HG02798 (cell line): ENCODE results near the gene MAEA.
"Not testable (repeated sequence)": the region's sequence is repeated elsewhere in the genome, so short reads cannot be mapped to it uniquely, and the experiment has no call there.

Source experiments
- ATAC-seq: cut with Tn5 transposase; IDR thresholded peaks from one replicate; pipeline ENCODE4 v1.9.1; 2021; ENCODE audit warnings: mild to moderate bottlenecking; ENCODE audit not compliant: unreplicated experiment, poor library complexity

The MAEA gene

GRCh38 chr4:1318046-1318375 is 28.3 kb downstream of the MAEA start:
- no peak for ATAC-seq

- ATAC-seq: no peak
Measured at GRCh38 chr4:1318488-1319213, 29.0 kb downstream of the MAEA start.

GRCh38 chr4:1321486-1321885 is 31.8 kb downstream of the MAEA start:
- no peak for ATAC-seq

GRCh38 chr4:1321946-1322650 is 32.4 kb downstream of the MAEA start:
- ATAC-seq: no peak

- ATAC-seq: no peak
Measured at GRCh38 chr4:1323280-1323634, 33.6 kb downstream of the MAEA start.

GRCh38 chr4:1323635-1324442 is 34.1 kb downstream of the MAEA start:
- ATAC-seq: no peak

GRCh38 chr4:1324443-1325175 is 34.9 kb downstream of the MAEA start:
- not testable (repeated sequence) for ATAC-seq

- ATAC-seq: no peak
Measured at GRCh38 chr4:1325176-1325480, 35.4 kb downstream of the MAEA start.

GRCh38 chr4:1325681-1326635 is 36.3 kb downstream of the MAEA start:
- ATAC-seq: no peak

- ATAC-seq: no peak
Measured at GRCh38 chr4:1326751-1327525, 37.2 kb downstream of the MAEA start.

GRCh38 chr4:1327526-1328266 is 38.0 kb downstream of the MAEA start:
- ATAC-seq: no peak

- ATAC-seq: no peak
Measured at GRCh38 chr4:1328267-1329155, 38.8 kb downstream of the MAEA start.

- no peak for ATAC-seq
Measured at GRCh38 chr4:1329408-1330371, 40.0 kb downstream of the MAEA start.

GRCh38 chr4:1330761-1331590 is 41.3 kb downstream of the MAEA start:
- no peak for ATAC-seq

- ATAC-seq: no peak
Measured at GRCh38 chr4:1331591-1332353, 42.1 kb downstream of the MAEA start.
